Measurements from ENCODE around the gene GINS2.

Gene GINS2

GRCh38 chr16:85689950-85690320, 1.2 kb upstream of the GINS2 start:
- DNase-seq = no peak

GRCh38 chr16:85689285-85689949, 663 bp upstream of the GINS2 start:
- DNase-seq = no peak

GRCh38 chr16:85687651-85688471, 893 bp downstream of the GINS2 start:
- DNase-seq = no peak

- no peak for DNase-seq
Measured at GRCh38 chr16:85686912-85687591, 1.7 kb downstream of the GINS2 start.

GRCh38 chr16:85685251-85685650, 3.5 kb downstream of the GINS2 start:
- no peak for DNase-seq

- no peak for DNase-seq
Measured at GRCh38 chr16:85683363-85683762, 5.4 kb downstream of the GINS2 start.

- no peak for DNase-seq
Measured at GRCh38 chr16:85682516-85682915, 6.2 kb downstream of the GINS2 start.

- no peak for DNase-seq
Measured at GRCh38 chr16:85681255-85681654, 7.5 kb downstream of the GINS2 start.

- no peak for DNase-seq
Measured at GRCh38 chr16:85680352-85680944, 8.3 kb downstream of the GINS2 start.

- DNase-seq = no peak
Measured at GRCh38 chr16:85679870-85680269, 8.9 kb downstream of the GINS2 start.

GRCh38 chr16:85678821-85679220, 9.9 kb downstream of the GINS2 start:
- DNase-seq = no peak

GRCh38 chr16:85678016-85678415, 10.7 kb downstream of the GINS2 start:
- DNase-seq = no peak

GRCh38 chr16:85677383-85677967, 11.3 kb downstream of the GINS2 start:
- DNase-seq = no peak

- DNase-seq = no peak
Measured at GRCh38 chr16:85676466-85676865, 12.3 kb downstream of the GINS2 start.

- peak in 3 of 58 donors; percentile 5 to 47 (median 37) for DNase-seq
Measured at GRCh38 chr16:85675251-85675874, 13.4 kb downstream of the GINS2 start.

GRCh38 chr16:85674828-85675227, 13.9 kb downstream of the GINS2 start:
- DNase-seq = no peak

- DNase-seq = no peak
Measured at GRCh38 chr16:85674418-85674755, 14.4 kb downstream of the GINS2 start.

GRCh38 chr16:85673529-85674417, 15.0 kb downstream of the GINS2 start:
- DNase-seq = peak in 1 of 58 donors; percentile 20

GRCh38 chr16:85670840-85671239, 17.9 kb downstream of the GINS2 start:
- no peak for DNase-seq
